Fibroblast of skin of back (primary cell): Measurements from ENCODE around the gene CCL13. TPM values are rescaled to one million over a fixed set of nuclear protein-coding genes. Genes with fewer than 3 reads are reported as not detected.
"Not testable (repeated sequence)": the region's sequence is repeated elsewhere in the genome, so short reads cannot be mapped to it uniquely, and the experiment has no call there.

Experiments
- DNase-seq: peaks from one replicate; pipeline ENCODE4 v3.0.0-alpha.2; 2013
- polyA plus RNA-seq, 2 experiments: library from polyadenylated mRNA; unstranded; fragments of 120-200 nt; gene quantifications; one replicate each; pipeline ENCODE4 v1.2.1, GENCODE V29; 2013; ENCODE audit not compliant: insufficient read length in 2 of 2

CCL13 gene
- polyA plus RNA-seq (2013, experiment 1 of 2; ENCODE audit: insufficient read length), result not detected
- not detected for polyA plus RNA-seq (2013, experiment 2 of 2; ENCODE audit: insufficient read length)

- no peak for DNase-seq
These were observed at the start of gene CCL13 for GRCh38 chr17:34356194-34356593. Gene CCL13, plus strand, starts transcription at chr17:34356480. Its CDS starts 47 bp downstream, at chr17:34356527.

GRCh38 chr17:34307110-34307509 lies 49.2 kb upstream of the CCL13 start:
- no peak for DNase-seq

- DNase-seq, result no peak
These were observed 47.9 kb upstream of the CCL13 start for GRCh38 chr17:34308371-34308770.

GRCh38 chr17:34311291-34311690 lies 45.0 kb upstream of the CCL13 start:
- DNase-seq, result no peak

- peak; percentile 52 for DNase-seq
These were observed 44.2 kb upstream of the CCL13 start for GRCh38 chr17:34312080-34312479.

GRCh38 chr17:34313164-34313563 lies 43.1 kb upstream of the CCL13 start:
- no peak for DNase-seq

- DNase-seq, result peak; percentile 23
These were observed 42.0 kb upstream of the CCL13 start for GRCh38 chr17:34314279-34314678.

GRCh38 chr17:34318474-34318873 lies 37.8 kb upstream of the CCL13 start:
- no peak for DNase-seq

- DNase-seq, result no peak
These were observed 37.2 kb upstream of the CCL13 start, which contains the start of gene CCL8 for GRCh38 chr17:34319039-34319483. Gene CCL8, plus strand, starts transcription at chr17:34319435. Its CDS starts 67 bp downstream, at chr17:34319502.

- DNase-seq, result no peak
These were observed 34.3 kb upstream of the CCL13 start for GRCh38 chr17:34321964-34322363.

- not testable (repeated sequence) for DNase-seq
These were observed 28.7 kb upstream of the CCL13 start for GRCh38 chr17:34327580-34327979.

- no peak for DNase-seq
These were observed 18.6 kb upstream of the CCL13 start for GRCh38 chr17:34337701-34338100.

- no peak for DNase-seq
These were observed 17.0 kb upstream of the CCL13 start for GRCh38 chr17:34339138-34339770.

- DNase-seq, result no peak
These were observed 14.4 kb upstream of the CCL13 start for GRCh38 chr17:34341916-34342315.

- DNase-seq, result no peak
These were observed 9.2 kb upstream of the CCL13 start for GRCh38 chr17:34347063-34347462.

GRCh38 chr17:34349751-34350150 lies 6.5 kb upstream of the CCL13 start:
- no peak for DNase-seq

- no peak for DNase-seq
These were observed 5.2 kb upstream of the CCL13 start for GRCh38 chr17:34351096-34351495.

GRCh38 chr17:34352191-34352590 lies 4.1 kb upstream of the CCL13 start:
- no peak for DNase-seq

GRCh38 chr17:34354637-34355036 lies 1.6 kb upstream of the CCL13 start:
- DNase-seq, result no peak

GRCh38 chr17:34357398-34357797 lies 1.1 kb downstream of the CCL13 start:
- DNase-seq, result no peak

- no peak for DNase-seq
These were observed 2.4 kb downstream of the CCL13 start for GRCh38 chr17:34358631-34359030.

- no peak for DNase-seq
These were observed 4.5 kb downstream of the CCL13 start for GRCh38 chr17:34360601-34361270.

GRCh38 chr17:34361478-34362061 lies 5.3 kb downstream of the CCL13 start:
- DNase-seq, result peak; percentile 71
